Transverse colon (tissue), 4 donors: ENCODE measurements around the gene JADE3. TPM values are rescaled to one million over a fixed set of nuclear protein-coding genes. Genes with fewer than 3 reads are reported as not detected.

ENCODE experiments used
- DNase-seq: peaks from one replicate; pipeline ENCODE4 v3.0.0-alpha.2; 2019
- H3K27ac ChIP-seq, 4 donors: fragments of 200-600 bp; sonication (generic); 2 replicates each; pipeline ENCODE4 v1.5.1; 2016 to 2018; ENCODE audit warnings: inconsistent platforms in 4 of 4
- H3K27me3 ChIP-seq: fragments of 200-600 bp; sonication (generic); 2 replicates; pipeline ENCODE4 v1.5.1; 2017; ENCODE audit warnings: inconsistent platforms
- H3K36me3 ChIP-seq, 4 donors: fragments of 200-600 bp; sonication (generic); 2 replicates each; pipeline ENCODE4 v1.5.1; 2017 to 2019; ENCODE audit warnings: inconsistent platforms in 4 of 4
- H3K4me1 ChIP-seq, 4 donors: fragments of 200-600 bp; sonication (generic); 2 replicates each; pipeline ENCODE4 v1.5.1; 2017 to 2020; ENCODE audit warnings: inconsistent platforms in 4 of 4
- H3K4me3 ChIP-seq, 4 donors: fragments of 200-600 bp; sonication (generic); 1 replicate in 1 of 4; 2 replicates in 3 of 4; pipeline versions ENCODE4 v1.5.1 to v1.6.1; 2017 to 2019; ENCODE audit warnings: inconsistent platforms in 4 of 4
- H3K9me3 ChIP-seq, 2 donors: fragments of 200-600 bp; sonication (generic); 2 replicates each; pipeline ENCODE4 v1.5.1; 2017 to 2019; ENCODE audit warnings: inconsistent platforms in 2 of 2
- EP300 ChIP-seq: sonication (generic); formaldehyde crosslinking; IDR thresholded peaks from one replicate; pipeline ENCODE4 v1.6.1; 2017; ENCODE audit warnings: antibody characterized with exemption, low read depth
- POLR2A ChIP-seq: fragments of 450-650 bp; IDR thresholded peaks from one replicate; pipeline ENCODE4 v1.6.1; 2016; ENCODE audit warnings: antibody characterized with exemption, mild to moderate bottlenecking, moderate library complexity
- POLR2AphosphoS5 ChIP-seq, 3 donors: sonication (generic); formaldehyde crosslinking; IDR thresholded peaks; one replicate each; pipeline ENCODE4 v1.6.1; 2016; ENCODE audit warnings: antibody characterized with exemption in 3 of 3
- WGBS, 2 donors: methylation state at CpG; one replicate each; pipeline ENCODE4 v1.1.5; 2018; ENCODE audit warnings: low coverage in 1 of 2; 5-methylcytosine and 5-hydroxymethylcytosine counted together
- in situ Hi-C, 4 donors: fragments of 200-750 bp; cut with MboI; loops; one replicate each; pipeline versions ENCODE4 v1.15.0 to v1.15.1; 2017; ENCODE audit warnings: low sequenced_read_pairs in 3 of 4, low pct_ligation_motif_present in 1 of 4, low pct_unique_long_range_greater_than_20kb in 1 of 4
- intact Hi-C: fragments of 100-400 bp; cut with DNase I; formaldehyde crosslinking; loops from one replicate; pipeline ENCODE4 v1.15.1; 2023; ENCODE audit warnings: low total_unique reads
- total RNA-seq, 4 donors: library from RNA; depleted of rRNA; stranded (reverse); fragments of >200 nt; gene quantifications; one replicate each; pipeline ENCODE4 v1.1.0, GENCODE V29; 2016
- TF ChIP-seq, protein P1 (sequence below), 5 experiments: fragments of 200-600 bp in 3 of 5; fragments of 450-650 bp in 2 of 5; sonication (generic) in 3 of 5; IDR thresholded peaks; 1 replicate in 2 of 5; 2 replicates in 3 of 5; pipeline ENCODE4 v1.5.1; 2016 to 2017; ENCODE audit warnings: antibody characterized with exemption in 5 of 5, inconsistent platforms in 3 of 5, mild to moderate bottlenecking in 2 of 5, moderate library complexity in 1 of 5

The JADE3 gene
- total RNA-seq, 4 donors from 2014 or later, result 0.60 to 5.6 (median 3.1) TPM

DNA sequence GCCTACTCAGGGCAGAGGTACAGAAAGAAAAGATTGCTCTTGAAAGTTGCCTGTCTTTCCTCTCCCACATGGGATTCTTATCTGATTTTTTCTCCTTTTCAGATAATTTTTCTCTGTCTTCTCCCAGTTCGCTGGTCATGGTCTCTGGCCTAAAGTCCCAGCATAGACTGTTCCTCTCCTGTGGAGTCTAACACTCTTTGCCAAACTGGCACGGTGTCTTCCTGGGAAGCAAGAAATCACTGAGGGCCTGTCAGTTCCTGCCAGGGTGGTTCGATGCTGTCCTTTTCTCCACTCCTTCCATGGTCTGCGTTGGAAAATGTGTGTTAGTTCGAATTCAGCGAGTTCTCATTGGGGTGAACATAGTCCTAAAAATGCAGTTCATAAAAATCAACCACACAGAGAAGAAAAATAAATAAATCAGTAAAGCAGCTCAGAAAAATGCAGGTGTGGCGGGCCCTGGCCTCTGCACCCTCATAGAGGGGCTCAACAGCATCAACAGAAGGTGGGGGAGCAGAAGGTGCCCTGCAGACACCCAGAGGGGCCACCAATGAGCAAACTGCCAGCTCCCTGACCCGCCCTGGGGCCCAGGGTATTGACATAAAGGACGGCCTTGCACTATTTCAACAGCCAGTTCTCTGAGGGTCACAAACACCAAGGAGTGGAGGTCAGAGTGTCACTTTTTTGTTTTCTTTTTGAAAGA, 168.1 kb downstream of the JADE3 start:
- Histone ChIP-seq H3K27me3 (no peaks in the 10 kb centered on the region), H3K36me3 (no peaks in the 10 kb centered on the region), H3K9me3 (no peaks in the 10 kb centered on the region), H3K4me1 (no peaks in the 10 kb centered on the region), H3K27ac (no peak overlapping the region), H3K4me3 (no peak overlapping the region)
- intact Hi-C loops (no loop called here), in situ Hi-C loops (no loop called here)
- DNase-seq, result no peak
- 69 to 83% methylated on average over 4 to 9 of the region's 9 CpGs for WGBS, 2 donors
- TF ChIP-seq EP300 (no peak), POLR2A (no peak), POLR2AphosphoS5 (IDR thresholded peaks at IDR 0.05) (no peak)
- TF ChIP-seq, protein P1, sequence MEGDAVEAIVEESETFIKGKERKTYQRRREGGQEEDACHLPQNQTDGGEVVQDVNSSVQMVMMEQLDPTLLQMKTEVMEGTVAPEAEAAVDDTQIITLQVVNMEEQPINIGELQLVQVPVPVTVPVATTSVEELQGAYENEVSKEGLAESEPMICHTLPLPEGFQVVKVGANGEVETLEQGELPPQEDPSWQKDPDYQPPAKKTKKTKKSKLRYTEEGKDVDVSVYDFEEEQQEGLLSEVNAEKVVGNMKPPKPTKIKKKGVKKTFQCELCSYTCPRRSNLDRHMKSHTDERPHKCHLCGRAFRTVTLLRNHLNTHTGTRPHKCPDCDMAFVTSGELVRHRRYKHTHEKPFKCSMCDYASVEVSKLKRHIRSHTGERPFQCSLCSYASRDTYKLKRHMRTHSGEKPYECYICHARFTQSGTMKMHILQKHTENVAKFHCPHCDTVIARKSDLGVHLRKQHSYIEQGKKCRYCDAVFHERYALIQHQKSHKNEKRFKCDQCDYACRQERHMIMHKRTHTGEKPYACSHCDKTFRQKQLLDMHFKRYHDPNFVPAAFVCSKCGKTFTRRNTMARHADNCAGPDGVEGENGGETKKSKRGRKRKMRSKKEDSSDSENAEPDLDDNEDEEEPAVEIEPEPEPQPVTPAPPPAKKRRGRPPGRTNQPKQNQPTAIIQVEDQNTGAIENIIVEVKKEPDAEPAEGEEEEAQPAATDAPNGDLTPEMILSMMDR (IDR thresholded peaks at IDR 0.05), result no peak

DNA sequence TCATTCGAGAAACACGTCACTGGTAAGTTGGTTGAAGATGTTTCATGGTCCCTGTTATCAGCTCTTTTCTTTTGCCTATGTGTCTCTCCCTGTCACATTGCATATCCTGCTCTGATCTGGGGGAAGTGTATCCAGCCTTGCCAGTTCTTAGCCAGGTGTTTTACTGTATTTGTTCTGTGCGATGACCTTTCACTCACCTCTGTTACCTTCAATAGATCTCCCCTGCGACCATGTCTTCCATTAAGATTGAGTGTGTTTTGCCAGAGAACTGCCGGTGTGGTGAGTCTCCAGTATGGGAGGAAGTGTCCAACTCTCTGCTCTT, 168.7 kb downstream of the JADE3 start:
- TF ChIP-seq POLR2AphosphoS5 (IDR thresholded peaks at IDR 0.05) (no peak), EP300 (no peak), POLR2A (no peak)
- TF ChIP-seq, protein P1 (IDR thresholded peaks at IDR 0.05), result no peak
- H3K4me3 ChIP-seq, result no peak overlapping the region
- H3K9me3 ChIP-seq, result no peaks in the 10 kb centered on the region
- in situ Hi-C loops (no loop called here), intact Hi-C loops (no loop called here)
- no peaks in the 10 kb centered on the region for H3K27me3 ChIP-seq
- H3K27ac ChIP-seq, result no peak overlapping the region
- 55 to 68% methylated on average over 2 to 5 of the region's 5 CpGs for WGBS, 2 donors
- no peaks in the 10 kb centered on the region for H3K4me1 ChIP-seq
- no peak for DNase-seq
- H3K36me3 ChIP-seq, result no peaks in the 10 kb centered on the region

DNA sequence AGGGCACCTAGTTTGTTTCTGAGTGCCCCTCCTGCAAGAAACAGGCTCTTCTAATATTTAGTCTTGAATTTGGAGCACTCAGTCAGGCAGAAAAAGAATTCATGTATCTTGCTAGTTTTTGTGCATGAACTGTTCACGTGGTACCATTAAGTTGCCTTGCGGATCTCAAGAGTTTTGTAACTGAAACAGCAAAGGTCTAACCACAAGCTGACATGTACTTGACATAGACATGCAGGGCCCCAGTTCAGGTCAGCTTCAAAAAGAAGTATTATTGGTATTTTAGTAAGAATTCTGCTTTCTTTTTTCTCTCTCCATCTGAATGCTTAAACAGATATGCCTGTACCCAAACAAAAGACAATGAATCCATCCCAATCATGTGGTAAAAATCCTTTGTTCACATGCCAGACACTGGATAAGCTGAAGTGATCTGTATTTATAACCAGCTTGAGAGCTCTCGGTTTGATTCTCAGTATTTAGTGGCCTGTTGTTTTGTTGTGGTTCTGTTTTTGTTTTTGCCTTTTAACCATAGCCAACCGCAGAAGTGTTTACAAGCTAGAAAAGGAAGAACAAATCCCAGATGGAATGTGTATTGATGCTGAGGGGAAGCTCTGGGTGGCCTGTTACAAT, 179.0 kb downstream of the JADE3 start:
- DNase-seq, result no peak
- 45 to 100% methylated on average over 1 to 4 of the region's 4 CpGs for WGBS, 2 donors
- H3K27ac ChIP-seq, result no peak overlapping the region

DNA sequence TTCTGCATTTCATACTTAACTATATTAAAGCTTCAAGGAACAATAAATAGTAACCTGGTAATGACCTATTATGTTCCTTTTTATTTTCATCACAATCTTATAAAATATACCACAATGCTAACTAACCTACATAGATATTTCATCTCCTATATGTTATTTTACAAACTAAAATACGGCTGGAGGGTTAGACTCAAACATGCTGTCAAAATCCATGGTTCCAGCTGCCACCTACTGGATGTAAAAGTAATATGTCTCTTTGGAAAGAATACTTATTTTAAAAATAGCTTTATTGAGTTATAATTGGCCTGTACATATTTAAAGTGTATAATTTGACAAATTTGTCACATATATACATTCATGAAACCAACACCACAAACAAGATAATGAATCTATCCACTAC, 181.0 kb downstream of the JADE3 start:
- Histone ChIP-seq H3K36me3 (no peaks in the 10 kb centered on the region), H3K27me3 (no peaks in the 10 kb centered on the region), H3K9me3 (no peaks in the 10 kb centered on the region), H3K4me3 (no peak overlapping the region), H3K4me1 (no peaks in the 10 kb centered on the region), H3K27ac (no peak overlapping the region)
- no peak for DNase-seq
- no peak for TF ChIP-seq POLR2A
- no peak for TF ChIP-seq EP300
- TF ChIP-seq, protein P1 (IDR thresholded peaks at IDR 0.05), result peak in 4 of 5 experiments; percentile 17 to 30 (median 28)
- TF ChIP-seq POLR2AphosphoS5 (IDR thresholded peaks at IDR 0.05), result no peak
- intact Hi-C loops, result no loop called here
- 9 to 20% methylated on average over 1 of the region's 1 CpG for WGBS, 2 donors
- in situ Hi-C loops, result no loop called here

More for the DNA sequence above, 179.0 kb downstream of the JADE3 start:
- Histone ChIP-seq H3K36me3 (no peaks in the 10 kb centered on the region), H3K4me1 (no peaks in the 10 kb centered on the region), H3K27me3 (no peaks in the 10 kb centered on the region), H3K9me3 (no peaks in the 10 kb centered on the region), H3K4me3 (no peak overlapping the region)
- in situ Hi-C loops (no loop called here), intact Hi-C loops (no loop called here)
- TF ChIP-seq, protein P1 (IDR thresholded peaks at IDR 0.05), result no peak
- TF ChIP-seq EP300 (no peak), POLR2A (no peak), POLR2AphosphoS5 (IDR thresholded peaks at IDR 0.05) (no peak)
